ENCODE data around the gene SPACA6. TPM values are rescaled to one million over a fixed set of nuclear protein-coding genes. Genes with fewer than 3 reads are reported as not detected.
A peak's percentile ranks its signal among the peaks of the same experiment; 100 is the strongest.

SPACA6 gene
- polyA plus RNA-seq, 1 experiment = 3.5 TPM

DNA sequence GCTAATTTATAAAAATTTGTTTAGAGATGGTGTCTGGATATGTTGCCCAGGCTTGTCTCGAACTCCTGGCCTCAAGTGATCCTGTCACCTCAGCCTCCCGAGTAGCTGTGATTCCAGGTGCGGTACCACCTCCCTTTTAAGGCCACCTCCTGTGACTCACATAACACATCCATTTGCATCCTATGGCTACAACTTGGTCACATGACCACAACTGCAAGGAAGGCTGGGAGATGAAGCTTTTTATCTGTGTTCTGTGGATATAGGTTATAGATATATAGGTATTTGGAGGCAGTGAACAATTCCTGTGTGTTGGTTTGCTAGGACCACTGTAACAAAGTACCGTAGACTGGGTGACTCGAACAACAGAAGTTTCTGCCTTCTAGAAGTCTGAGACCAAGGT lies 6.0 kb downstream of the SPACA6 start:
- TF ChIP-seq, protein P1, sequence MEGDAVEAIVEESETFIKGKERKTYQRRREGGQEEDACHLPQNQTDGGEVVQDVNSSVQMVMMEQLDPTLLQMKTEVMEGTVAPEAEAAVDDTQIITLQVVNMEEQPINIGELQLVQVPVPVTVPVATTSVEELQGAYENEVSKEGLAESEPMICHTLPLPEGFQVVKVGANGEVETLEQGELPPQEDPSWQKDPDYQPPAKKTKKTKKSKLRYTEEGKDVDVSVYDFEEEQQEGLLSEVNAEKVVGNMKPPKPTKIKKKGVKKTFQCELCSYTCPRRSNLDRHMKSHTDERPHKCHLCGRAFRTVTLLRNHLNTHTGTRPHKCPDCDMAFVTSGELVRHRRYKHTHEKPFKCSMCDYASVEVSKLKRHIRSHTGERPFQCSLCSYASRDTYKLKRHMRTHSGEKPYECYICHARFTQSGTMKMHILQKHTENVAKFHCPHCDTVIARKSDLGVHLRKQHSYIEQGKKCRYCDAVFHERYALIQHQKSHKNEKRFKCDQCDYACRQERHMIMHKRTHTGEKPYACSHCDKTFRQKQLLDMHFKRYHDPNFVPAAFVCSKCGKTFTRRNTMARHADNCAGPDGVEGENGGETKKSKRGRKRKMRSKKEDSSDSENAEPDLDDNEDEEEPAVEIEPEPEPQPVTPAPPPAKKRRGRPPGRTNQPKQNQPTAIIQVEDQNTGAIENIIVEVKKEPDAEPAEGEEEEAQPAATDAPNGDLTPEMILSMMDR (IDR thresholded peaks at IDR 0.05; ENCODE audit: low read depth, low read length) = no peak
- ChIA-PET CTCF (interaction anchor here (1.1 kb wide), 1 partner anchor 79 kb away, joined by 3 read pairs; no protein-coding TSS in a partner anchor), POLR2A (no interaction called here)
- Histone ChIP-seq H3K9me3 (ENCODE audit: control insufficient read depth, insufficient read depth, low read length) (peaks cover 12% of the 10 kb centered on the region), H3K27me3 (ENCODE audit: control insufficient read depth, insufficient read depth, low read length) (no peaks in the 10 kb centered on the region), H3K27ac (ENCODE audit: low read depth, low read length) (no peak overlapping the region), H3K4me3 (ENCODE audit: low read depth, low read length) (no peak overlapping the region)
- DNase-seq (ENCODE audit: low read depth, low spot score) = no peak

- H3K4me3 ChIP-seq (ENCODE audit: low read depth, low read length) = no peak overlapping the region
- DNase-seq (ENCODE audit: low read depth, low spot score) = no peak
- ChIA-PET CTCF (interaction anchor here (0.9 kb wide), 1 partner anchor 76 kb away, joined by 3 read pairs; no protein-coding TSS in a partner anchor), POLR2A (interaction anchor here (5.0 kb wide), 1 partner anchor 12 kb away, joined by 36 read pairs; no protein-coding TSS in a partner anchor)
- peaks cover 12% of the 10 kb centered on the region for H3K9me3 ChIP-seq (ENCODE audit: control insufficient read depth, insufficient read depth, low read length)
- TF ChIP-seq, protein P1 (IDR thresholded peaks at IDR 0.05; ENCODE audit: low read depth, low read length) = no peak
- no peak overlapping the region for H3K27ac ChIP-seq (ENCODE audit: low read depth, low read length)
- H3K27me3 ChIP-seq (ENCODE audit: control insufficient read depth, insufficient read depth, low read length) = no peaks in the 10 kb centered on the region
Observed at GRCh38 chr19:51701468-51702100, 8.5 kb downstream of the SPACA6 start.

- no peak for DNase-seq (ENCODE audit: low read depth, low spot score)
Observed at GRCh38 chr19:51702103-51702824, 9.1 kb downstream of the SPACA6 start.

DNA sequence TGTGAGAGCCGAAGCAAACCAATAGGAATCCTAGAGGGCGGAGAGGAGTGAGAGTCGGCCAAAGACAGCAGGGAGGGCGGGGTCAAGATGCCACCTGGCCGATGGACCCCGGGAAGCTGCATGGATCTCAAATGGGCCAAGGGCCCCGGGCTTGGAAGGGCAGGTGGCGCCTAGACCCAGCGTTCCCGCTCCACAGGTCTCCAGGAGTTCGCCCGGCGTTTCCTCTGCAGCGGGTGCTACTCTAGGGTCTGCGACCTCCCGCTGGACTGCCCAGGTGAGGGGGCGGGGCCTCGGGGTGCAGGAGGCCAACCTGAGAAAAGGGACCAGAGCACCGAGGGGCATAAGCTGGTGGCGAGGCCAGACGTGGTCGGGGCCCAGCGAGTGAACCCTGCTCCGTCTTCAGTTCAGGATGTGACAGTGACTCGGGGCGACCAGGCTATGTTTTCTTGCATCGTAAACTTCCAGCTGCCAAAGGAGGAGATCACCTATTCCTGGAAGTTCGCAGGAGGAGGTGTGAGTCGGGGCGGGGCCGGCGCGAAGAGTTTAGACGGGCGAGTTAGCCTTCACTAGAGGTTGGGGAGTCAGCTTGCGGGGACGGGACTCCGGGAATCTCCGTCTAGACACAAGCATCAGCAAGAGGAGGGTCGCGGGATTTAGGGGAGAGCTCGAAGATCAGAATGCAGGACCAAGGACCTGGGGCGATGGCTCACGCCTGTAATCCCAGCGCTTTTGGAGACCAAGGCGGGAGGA lies 9.9 kb downstream of the SPACA6 start:
- H3K4me3 ChIP-seq (ENCODE audit: low read depth, low read length) = no peak overlapping the region
- TF ChIP-seq, protein P1 (IDR thresholded peaks at IDR 0.05; ENCODE audit: low read depth, low read length) = no peak

More at GRCh38 chr19:51702103-51702824, 9.1 kb downstream of the SPACA6 start:
- Histone ChIP-seq H3K27ac (ENCODE audit: low read depth, low read length) (no peak overlapping the region), H3K27me3 (ENCODE audit: control insufficient read depth, insufficient read depth, low read length) (no peaks in the 10 kb centered on the region), H3K4me3 (ENCODE audit: low read depth, low read length) (no peak overlapping the region), H3K9me3 (ENCODE audit: control insufficient read depth, insufficient read depth, low read length) (peaks cover 12% of the 10 kb centered on the region)
- TF ChIP-seq, protein P1 (IDR thresholded peaks at IDR 0.05; ENCODE audit: low read depth, low read length) = no peak
- ChIA-PET CTCF (interaction anchor here (1.3 kb wide), 1 partner anchor 41 kb away, joined by 3 read pairs; no protein-coding TSS in a partner anchor), POLR2A (interaction anchor here (5.0 kb wide), 1 partner anchor 13 kb away, joined by 36 read pairs; no protein-coding TSS in a partner anchor)

More for the DNA sequence above, 9.9 kb downstream of the SPACA6 start:
- peak overlapping the region; percentile 73 for H3K27ac ChIP-seq (ENCODE audit: low read depth, low read length)
- CTCF ChIA-PET = interaction anchor here (0.9 to 1.3 kb wide), 4 partner anchors 8 to 46 kb away, joined by 3 to 9 read pairs (median 4); no protein-coding TSS in a partner anchor
- DNase-seq (ENCODE audit: low read depth, low spot score) = no peak
- POLR2A ChIA-PET = interaction anchor here (0.6 to 5.0 kb wide), 3 partner anchors 14 to 363 kb away, joined by 3 to 36 read pairs (median 5); no protein-coding TSS in a partner anchor
- peaks cover 12% of the 10 kb centered on the region for H3K9me3 ChIP-seq (ENCODE audit: control insufficient read depth, insufficient read depth, low read length)
- no peaks in the 10 kb centered on the region for H3K27me3 ChIP-seq (ENCODE audit: control insufficient read depth, insufficient read depth, low read length)

Data from AG04450 (cell line).